Measurements from ENCODE around the gene ATP10A.

Gene ATP10A

GRCh38 chr15:25697586-25697985 lies 165.5 kb downstream of the ATP10A start:
- TF ChIP-seq CTCF (conservative IDR thresholded peaks at IDR 0.05; ENCODE audit: low read depth), result no peak
- CTCF ChIA-PET, result no interaction called here
- DNase-seq (ENCODE audit: low spot score), result no peak
- POLR2A ChIA-PET (ENCODE audit: low non-redundant PET), result no interaction called here
- H3K27ac ChIP-seq, result no peak overlapping the region

- POLR2A ChIA-PET (ENCODE audit: low non-redundant PET), result no interaction called here
- no peak overlapping the region for H3K27ac ChIP-seq
- DNase-seq (ENCODE audit: low spot score), result no peak
- no peak for TF ChIP-seq CTCF (conservative IDR thresholded peaks at IDR 0.05; ENCODE audit: low read depth)
- CTCF ChIA-PET, result interaction anchor here (0.6 kb wide), 1 partner anchor 1223 kb away, joined by 4 read pairs; no protein-coding TSS in a partner anchor
Measured at GRCh38 chr15:25695875-25696760, 167.0 kb downstream of the ATP10A start.

GRCh38 chr15:25694823-25695312 lies 168.3 kb downstream of the ATP10A start:
- no peak for DNase-seq (ENCODE audit: low spot score)
- POLR2A ChIA-PET (ENCODE audit: low non-redundant PET), result no interaction called here
- CTCF ChIA-PET, result no interaction called here
- H3K27ac ChIP-seq, result no peak overlapping the region
- TF ChIP-seq CTCF (conservative IDR thresholded peaks at IDR 0.05; ENCODE audit: low read depth), result no peak

GRCh38 chr15:25694239-25694584 lies 168.9 kb downstream of the ATP10A start:
- POLR2A ChIA-PET (ENCODE audit: low non-redundant PET), result no interaction called here
- CTCF ChIA-PET, result no interaction called here
- DNase-seq (ENCODE audit: low spot score), result no peak
- no peak overlapping the region for H3K27ac ChIP-seq
- TF ChIP-seq CTCF (conservative IDR thresholded peaks at IDR 0.05; ENCODE audit: low read depth), result no peak

- no peak overlapping the region for H3K27ac ChIP-seq
- ChIA-PET POLR2A (ENCODE audit: low non-redundant PET) (no interaction called here), CTCF (interaction anchor here (0.5 to 0.6 kb wide), 2 partner anchors 14 to 238 kb away, joined by 3 to 4 read pairs; no protein-coding TSS in a partner anchor)
- no peak; the same call in 1 of the 2 replicates for TF ChIP-seq CTCF (conservative IDR thresholded peaks at IDR 0.05; ENCODE audit: low read depth)
- DNase-seq (ENCODE audit: low spot score), result no peak
Measured at GRCh38 chr15:25693321-25694238, 169.5 kb downstream of the ATP10A start.
